Sciatic nerve (tissue), 2 donors: ENCODE measurements around the gene BMP5. TPM values are rescaled to one million over a fixed set of nuclear protein-coding genes. Genes with fewer than 3 reads are reported as not detected.
A peak's percentile ranks its signal among the peaks of the same experiment; 100 is the strongest.

Source experiments
- ATAC-seq: fragments of 200-7000 bp; cut with Tn5 transposase; one replicate; pipeline ENCODE4 v1.9.1; 2020; ENCODE audit warnings: mild to moderate bottlenecking, moderate library complexity
- DNase-seq: peaks from one replicate; pipeline ENCODE4 v3.0.0-alpha.2; 2020; ENCODE audit warnings: low spot score
- intact Hi-C: fragments of 100-400 bp; cut with DNase I; formaldehyde crosslinking; loops from one replicate; pipeline ENCODE4 v1.14.2; 2022
- total RNA-seq: library from RNA; stranded (reverse); fragmentation: NEBNext Ultra II Directional; extraction: Animal tissue kit (Norgen Biotek cat#: 25700); gene quantifications from one replicate; pipeline ENCODE4 v1.2.1, GENCODE V29; 2021
- donor health status: DM: no; HTN: no; CAD: no.
- donor health status: DM: no; HTN: no; CAD: no.

BMP5 gene
- total RNA-seq, 1 donor from 2014 or later = 1.3 TPM

DNA sequence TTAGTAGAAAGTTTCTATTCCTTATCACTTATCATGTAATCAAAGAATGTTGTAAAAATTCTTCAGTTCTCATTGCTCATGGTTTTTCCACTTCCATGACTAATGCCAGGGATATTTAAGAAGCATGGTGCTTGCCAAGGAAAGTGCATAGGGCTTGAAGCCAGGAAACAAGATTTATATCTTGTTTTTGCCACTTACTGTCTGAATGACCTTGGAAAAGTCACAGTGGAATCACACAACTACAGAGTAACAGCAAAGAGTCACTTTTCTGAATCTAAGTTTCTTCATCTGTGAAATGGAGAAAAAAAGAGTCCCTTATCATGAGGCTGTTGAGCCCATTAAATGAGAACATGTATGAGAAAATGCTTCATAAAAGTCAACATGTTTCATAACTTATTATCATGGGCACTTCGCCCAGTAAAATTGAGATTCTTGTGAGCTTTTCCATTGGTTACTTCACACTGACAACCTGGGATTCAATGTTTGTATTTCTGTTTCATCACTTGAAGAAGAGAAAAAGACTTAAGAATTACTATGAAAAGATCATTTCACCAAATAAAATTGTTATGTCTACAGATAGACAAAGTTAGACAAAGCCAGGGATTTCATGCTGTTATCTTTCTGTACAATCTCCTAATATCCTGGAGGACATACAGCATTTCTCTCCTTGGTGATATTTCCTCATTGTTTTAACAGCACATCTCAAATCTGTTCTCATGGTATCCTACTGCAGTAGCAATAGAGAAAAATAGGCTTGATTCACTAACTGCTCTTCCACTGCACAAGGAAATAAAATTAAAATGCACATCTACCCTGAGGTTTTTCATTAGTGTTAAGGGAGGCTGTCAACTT is 7.6 kb upstream of the BMP5 start:
- intact Hi-C loops = no loop called here
- DNase-seq = no peak
- peak; percentile 84 for ATAC-seq

DNA sequence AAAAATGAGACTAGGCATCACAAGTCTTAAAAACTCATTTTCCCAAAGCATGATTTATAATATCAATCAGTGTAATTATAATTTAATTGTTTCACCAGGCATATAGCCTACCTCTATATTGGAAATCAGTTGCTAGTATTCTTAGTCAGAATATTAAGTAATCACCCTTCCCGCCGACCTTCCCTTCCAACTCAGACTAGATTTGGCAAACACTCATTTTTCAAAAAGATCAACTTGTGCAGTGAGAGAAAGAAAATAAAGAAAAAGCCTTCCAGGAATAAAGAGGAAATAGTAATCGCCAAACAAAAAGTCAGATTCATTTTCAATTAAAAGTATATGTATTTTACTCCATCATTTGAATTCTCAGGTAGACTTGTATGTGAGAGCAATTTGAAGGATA is 1.9 kb upstream of the BMP5 start:
- DNase-seq (no peak), ATAC-seq (no peak)
- intact Hi-C loops = no loop called here

DNA sequence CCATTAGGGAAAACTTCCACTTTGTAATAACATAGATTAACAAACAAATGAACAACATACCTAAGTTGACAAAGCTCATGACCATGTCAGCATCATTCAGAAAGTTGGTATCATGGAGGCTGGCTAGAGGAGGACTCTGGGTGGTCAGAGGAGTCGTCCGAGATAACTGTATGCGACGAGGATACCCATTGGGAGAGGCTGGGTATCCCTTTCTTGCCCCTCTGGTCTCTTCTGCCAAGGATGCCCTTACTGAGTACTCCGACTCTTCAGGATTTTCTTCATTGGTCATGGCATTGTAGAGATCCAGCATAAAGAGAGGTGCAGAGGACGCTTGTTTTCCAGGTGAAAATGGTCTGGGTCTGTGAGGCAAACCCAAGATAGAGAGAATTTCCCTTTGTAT is 1.1 kb downstream of the BMP5 start:
- no peak for ATAC-seq
- intact Hi-C loops = no loop called here
- DNase-seq = no peak

DNA sequence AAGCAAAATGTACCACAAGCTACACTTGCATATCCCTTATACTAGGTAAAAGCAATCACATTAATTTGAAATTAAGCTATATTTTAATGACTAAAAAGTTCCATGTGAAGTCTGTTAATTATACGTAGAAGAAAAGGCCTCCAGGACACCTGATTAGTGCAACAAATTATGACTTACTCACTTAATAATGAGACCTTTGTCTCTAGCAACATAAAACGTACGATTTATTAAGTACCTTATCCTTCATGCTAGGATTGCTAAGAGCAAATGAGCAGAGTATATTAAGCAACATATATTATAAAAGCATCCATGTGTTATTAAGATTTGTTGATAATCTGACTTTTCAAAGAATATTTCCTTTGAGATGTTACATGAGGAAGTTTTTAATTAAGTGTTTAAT is 2.5 kb downstream of the BMP5 start:
- DNase-seq (no peak), ATAC-seq (no peak)
- intact Hi-C loops = no loop called here

DNA sequence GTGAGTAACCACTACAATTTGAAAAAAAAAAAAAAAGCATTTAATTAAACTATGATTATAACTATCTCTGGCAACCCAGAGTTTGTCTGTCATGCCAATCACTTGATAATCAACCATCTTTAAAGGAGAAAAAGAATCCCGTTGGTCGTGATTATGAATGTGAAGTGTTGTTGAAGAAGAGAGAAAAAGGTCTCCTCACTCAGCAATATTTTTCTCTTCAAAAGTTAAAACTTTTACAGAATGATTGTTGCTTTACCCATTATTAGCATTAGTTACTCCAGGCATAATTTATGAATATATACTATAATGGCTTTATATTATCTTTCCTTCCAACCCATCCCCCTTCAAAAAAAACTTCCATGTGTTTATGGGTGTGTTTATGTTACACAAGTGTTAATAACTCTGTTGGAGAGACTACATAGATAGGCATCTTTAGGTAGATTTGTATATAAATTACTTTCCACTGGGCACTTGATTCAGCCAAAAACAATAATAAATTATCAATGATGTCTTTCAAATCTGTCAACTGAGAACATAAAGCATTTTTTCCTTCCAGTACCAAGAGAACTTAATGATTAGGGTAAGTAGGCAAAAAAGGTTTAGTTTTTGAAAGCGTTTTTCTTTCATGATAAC is 5.1 kb downstream of the BMP5 start:
- intact Hi-C loops = no loop called here
- DNase-seq (no peak), ATAC-seq (no peak)

DNA sequence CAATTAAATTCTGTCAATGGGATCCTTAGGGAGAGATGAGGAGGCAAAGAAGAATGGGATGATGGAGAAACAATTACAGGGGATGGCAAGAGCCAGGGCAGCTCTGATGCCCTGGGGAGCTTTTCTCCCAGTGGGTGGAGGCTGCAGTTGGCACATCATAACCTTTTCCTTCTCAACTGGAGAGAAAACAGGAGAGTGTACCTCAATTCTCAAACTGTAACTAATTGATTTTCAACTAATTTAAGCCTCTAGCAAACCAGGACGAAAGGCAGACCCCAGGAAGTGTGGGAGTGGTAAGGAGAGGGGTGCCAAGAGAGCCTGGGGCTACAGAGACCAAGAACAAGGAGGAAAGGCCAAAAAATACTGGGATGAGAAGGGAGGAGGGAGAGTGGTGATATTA is 5.7 kb downstream of the BMP5 start:
- intact Hi-C loops = no loop called here
- DNase-seq (no peak), ATAC-seq (no peak)

DNA sequence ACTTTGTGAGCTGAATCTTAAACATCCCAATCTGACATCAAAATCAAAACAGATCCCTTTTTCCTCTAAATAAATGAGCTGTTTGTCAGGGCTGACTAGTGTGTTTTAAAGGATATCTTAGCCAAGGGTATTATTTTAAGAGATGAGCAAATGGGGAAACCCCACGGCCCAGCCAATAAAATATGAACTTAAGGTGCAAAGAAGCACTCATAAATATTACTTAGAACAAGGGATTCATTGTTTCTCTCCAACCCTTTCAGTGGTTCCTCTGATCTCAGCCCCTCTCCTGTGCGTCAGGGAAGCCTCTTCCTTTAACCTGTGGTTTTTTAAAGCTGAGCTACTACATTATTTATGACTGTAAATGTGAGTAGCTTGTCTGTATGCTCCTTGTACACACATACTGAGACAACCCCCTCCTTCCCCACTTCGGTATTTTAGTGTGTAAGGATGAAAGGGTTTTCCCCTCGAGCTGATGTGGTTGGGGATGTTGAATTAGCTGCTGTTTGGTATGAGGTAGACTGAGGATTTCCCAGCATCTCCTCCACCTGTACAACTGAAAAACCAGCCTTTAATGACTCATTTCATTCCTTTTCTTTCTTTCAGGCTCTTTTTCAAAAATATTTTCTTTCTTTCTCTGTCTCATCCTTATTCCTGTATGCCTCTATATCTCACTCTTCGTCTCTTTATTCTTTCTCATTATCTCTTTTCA is 6.5 kb downstream of the BMP5 start:
- ATAC-seq (peak; percentile 91), DNase-seq (no peak)
- intact Hi-C loops = no loop called here

DNA sequence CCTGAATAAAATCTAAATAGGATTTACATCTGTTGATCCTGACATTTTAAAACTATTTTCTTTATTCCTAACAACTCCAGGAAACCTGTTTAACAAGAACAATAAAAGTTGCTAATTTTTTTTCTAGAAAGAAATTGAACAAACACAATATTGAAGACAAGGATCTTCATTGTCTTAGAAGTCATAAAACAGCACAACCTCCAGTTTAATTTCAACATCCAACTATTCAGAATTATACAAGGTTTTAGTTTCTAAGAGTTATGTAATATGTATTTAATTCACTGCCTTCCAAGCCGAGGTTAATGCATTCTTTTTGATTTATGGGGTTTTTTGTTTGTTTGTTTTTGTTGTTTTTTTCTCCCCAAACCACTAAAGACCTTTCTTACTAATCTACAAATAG is 7.2 kb downstream of the BMP5 start:
- intact Hi-C loops = no loop called here
- DNase-seq = no peak
- no peak for ATAC-seq

DNA sequence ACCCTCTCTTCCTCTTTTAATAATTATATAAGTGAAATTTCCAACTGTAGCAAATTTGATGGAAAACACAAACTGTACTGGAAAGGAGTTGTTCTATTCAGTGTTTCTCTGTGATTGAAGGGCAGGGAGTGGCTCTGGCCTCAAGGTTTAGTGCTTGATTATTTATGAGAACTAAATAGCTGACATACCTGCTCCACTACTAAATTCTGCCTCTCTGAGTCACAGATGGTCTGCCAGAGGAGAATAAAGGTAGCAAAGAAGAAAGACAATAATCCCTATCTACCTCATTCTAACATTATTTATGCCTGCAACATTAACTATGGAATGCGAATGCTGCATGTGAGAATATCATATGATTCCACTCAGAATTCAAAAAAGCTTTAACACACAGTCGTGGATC is 9.3 kb downstream of the BMP5 start:
- DNase-seq = no peak
- no peak for ATAC-seq
- intact Hi-C loops = no loop called here

DNA sequence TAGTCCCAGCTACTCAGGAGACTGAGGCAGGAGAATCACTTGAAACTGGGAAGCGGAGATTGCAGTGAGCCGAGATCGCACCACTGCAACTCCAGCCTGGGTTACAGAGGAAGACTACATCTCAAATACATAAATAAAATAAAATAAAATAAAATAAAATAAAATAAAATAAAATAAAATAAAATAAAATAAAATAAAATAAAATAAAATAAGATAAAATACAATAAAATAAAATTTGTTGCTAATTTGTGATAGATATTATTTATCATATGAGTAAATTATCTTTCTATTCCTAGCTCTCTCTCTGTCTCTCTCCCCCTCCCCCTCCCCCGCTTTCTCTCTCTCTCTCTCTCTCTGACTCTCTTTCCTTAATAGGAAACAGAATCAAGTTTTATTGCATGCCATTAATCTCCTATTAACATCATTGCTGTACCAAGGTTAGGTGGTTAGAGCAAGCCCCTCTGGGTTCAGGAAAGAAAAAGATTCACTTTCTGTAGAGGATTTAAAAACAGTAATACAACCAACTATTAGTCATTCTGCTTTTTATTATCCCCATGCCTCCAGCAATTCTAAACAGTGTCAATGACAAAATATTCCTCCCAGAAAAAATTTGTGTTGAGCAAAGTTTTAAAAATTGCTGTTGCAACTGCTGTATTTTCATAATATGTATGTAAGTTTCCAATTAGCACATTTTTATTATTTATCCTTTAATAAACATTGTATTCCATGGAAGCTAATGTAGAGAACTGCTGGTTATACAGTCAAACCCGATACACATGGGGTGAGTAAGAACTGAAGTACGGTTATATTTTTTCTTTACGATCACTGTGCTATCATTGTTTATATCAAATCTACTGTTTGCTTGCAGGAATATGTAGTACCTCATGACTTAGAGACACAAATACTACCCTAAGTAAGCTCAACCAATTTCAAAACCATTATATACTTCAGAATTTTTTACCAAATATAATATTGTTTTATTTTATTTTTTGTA is 22.1 kb downstream of the BMP5 start:
- ATAC-seq = no peak
- DNase-seq = no peak
- intact Hi-C loops = no loop called here

DNA sequence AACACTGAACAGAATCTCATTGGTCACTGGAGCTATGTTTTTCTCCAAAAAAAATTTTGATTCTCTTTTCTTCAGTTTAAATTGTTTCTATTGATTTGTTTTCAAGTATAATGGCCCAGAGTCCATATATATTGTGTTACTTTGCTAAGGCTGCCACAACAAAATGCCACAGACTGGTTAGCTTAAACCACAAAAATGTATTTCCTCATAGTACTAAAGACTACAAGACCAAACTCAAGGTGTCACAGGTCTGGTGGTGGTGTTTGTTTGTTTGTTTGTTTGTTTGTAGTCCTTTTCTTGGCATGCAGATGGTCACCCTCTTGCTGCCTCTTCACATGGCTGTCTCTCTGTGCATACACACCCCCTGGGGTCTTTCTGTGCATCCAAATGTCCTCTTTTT is 34.0 kb downstream of the BMP5 start:
- intact Hi-C loops = no loop called here
- no peak for ATAC-seq
- DNase-seq = no peak

DNA sequence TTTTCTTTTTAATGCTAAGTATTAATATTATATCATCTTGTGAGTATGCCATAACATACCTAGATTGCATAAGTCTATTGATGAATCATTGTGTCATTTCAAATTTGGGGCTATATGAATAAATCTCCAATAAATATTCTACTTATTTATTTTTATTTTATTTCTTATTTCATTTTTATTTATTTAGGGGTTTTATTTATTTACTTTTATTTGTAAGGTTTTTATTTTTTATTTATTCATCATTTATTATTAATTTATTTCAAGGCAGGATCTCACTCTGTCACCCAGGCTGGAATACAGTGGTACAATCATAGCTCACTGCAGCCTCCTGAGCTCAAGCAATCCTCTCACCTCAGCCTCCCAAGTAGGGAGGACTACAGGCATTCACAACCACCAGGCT is 36.3 kb downstream of the BMP5 start:
- intact Hi-C loops = no loop called here
- DNase-seq = no peak
- no peak for ATAC-seq

DNA sequence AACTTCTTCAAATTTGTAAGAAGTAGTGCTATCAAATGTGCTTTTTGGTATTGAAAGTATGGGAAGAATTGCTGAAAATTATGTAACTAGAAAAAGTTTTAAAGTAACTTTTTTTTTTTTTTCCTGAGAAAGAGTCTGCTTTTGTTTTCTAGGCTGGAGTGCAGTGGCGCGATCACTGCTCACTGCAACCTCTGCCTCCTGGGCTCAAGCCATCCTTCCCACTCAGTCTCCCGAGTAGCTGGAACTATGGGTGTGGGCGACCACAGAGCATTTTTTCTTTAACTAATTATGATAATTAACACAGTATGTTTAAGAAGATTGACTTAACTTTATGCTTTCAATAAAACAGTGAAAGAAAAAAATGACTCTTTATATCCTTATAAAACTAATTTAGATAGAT is 38.4 kb downstream of the BMP5 start:
- DNase-seq = no peak
- intact Hi-C loops = no loop called here
- no peak for ATAC-seq

DNA sequence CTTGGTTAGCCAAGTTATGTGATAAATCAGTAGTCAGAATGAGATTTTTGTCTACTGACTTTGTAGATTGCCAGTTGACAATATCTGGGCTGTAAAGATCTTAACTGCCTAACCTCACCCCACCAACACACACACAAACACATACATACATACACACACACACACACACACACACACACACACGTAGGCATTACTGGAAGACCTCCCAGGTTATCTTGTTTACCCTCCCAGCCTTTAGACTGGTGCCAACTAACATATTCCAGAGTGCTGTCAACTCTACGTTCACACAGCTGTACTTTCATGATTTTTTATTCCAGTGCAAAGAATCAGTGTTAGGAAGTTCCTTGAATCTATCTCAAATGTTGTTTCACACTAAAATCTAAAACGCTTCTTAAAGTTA is 38.9 kb downstream of the BMP5 start:
- no peak for ATAC-seq
- intact Hi-C loops = no loop called here
- DNase-seq = no peak

DNA sequence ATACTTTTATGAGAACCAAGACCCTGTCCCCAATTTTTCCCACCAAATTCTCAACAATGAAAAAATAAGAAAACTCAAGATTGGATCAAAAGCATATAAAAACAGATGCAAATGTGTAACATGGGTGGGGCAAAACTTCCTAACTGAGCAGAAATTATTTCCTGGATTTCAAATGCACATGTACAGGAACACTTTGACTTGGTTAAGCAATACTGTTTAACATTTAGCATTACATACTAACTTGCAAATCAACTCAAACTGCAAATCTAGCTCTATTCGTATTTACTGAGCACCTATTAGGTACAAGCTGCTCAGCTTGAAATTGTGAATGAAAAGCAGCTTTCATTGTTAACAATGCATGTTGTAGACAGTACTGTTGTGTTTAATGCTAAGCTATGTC is 40.2 kb downstream of the BMP5 start:
- no peak for ATAC-seq
- intact Hi-C loops = no loop called here

DNA sequence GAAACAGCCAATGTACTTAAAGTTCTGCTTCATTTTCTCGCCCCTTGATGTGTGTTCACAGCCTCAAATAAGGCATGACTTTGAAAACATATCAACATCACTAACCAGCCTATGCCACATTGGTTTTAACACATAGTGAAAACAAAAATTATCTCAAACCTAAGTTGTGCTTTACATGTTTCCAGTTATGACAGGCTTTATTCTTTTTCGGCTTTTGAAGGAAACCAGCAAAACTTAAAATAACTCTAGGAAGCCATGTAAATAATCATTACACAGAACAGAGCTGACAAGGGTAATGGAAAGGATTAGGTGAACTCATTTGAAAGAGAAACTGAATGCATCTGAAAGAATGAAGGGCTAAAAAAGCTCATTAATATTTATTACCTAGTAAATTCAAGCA is 42.1 kb downstream of the BMP5 start:
- DNase-seq = no peak
- no peak for ATAC-seq
- intact Hi-C loops = no loop called here

More for the DNA sequence above, 40.2 kb downstream of the BMP5 start:
- no peak for DNase-seq

DNA sequence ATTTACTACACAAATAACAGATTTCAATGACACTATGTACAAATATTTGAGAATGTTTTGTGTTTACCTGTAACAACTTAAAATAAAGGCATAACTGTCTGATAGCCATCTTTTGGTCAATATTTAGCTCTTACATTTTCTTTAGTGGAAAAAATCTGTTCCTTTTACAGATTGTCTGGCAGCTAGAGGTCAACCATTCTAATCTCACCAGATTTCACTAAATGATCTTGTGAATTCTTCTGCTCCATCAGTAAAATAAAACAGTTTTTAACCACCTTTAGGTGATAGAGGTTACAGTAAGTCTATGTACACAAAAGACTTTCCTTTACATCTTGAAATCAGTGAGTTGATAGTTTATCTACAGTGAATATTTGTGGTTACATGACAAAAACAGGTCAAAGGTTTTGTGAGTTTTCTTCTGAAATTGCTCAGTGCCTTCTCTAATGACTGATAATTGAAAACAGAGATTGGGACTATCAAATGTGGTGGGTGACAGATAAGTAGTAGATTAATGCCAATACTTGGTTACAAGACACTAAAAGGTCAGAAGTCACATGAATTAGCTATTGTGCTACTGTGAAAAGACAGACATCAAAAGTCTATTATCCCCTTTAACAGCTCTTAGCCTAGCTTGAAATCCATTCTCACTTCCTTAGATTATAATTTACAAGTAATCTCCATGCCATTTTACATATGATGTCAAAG is 47.4 kb downstream of the BMP5 start:
- DNase-seq (no peak), ATAC-seq (no peak)
- intact Hi-C loops = no loop called here

DNA sequence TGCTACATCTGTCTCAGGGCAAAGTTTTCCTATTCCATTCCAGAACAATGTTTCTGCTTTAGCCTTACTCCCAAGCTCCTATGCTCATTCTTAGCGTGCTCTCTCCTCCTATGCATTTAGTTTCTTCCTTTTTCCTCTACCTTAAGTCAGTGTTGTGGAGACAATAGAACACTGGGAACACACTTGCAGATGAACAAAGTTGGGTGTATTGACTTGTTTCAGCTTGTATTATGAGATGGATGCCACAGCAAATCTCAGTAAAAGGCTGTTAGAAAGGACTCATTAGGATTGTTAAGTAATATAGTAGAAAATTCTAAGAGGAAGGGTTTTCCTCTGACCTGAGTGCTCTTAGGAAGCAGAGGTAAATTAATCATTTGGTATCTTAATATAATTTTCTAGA is 48.4 kb downstream of the BMP5 start:
- intact Hi-C loops = no loop called here
- ATAC-seq = no peak
- DNase-seq = no peak
